ENCODE results near the gene LRRC25. TPM values are rescaled to one million over a fixed set of nuclear protein-coding genes. Genes with fewer than 3 reads are reported as not detected.
A peak's percentile ranks its signal among the peaks of the same experiment; 100 is the strongest.

LRRC25 gene
- total and polyA plus RNA-seq, 11 donors: 0.83 to 33.0 (median 2.8) TPM

- Histone ChIP-seq H3K4me3 (no peak overlapping the region), H3K4me1 (peaks cover 0 to 21% (median 11%) of the 10 kb centered on the region in 12 donors), H3K36me3 (no peaks in the 10 kb centered on the region), H3K27ac (peak overlapping the region in 11 of 12 donors; percentile 3 to 85 (median 66)), H3K27me3 (no peaks in the 10 kb centered on the region), H3K9me3 (no peaks in the 10 kb centered on the region)
- TF ChIP-seq CTCF (IDR thresholded peaks at IDR 0.05): no peak
- no peak for TF ChIP-seq POLR2A (IDR thresholded peaks at IDR 0.05)
- 56 to 93% (median 78%) methylated on average over 2 to 3 of the region's 3 CpGs for WGBS, 4 donors
- intact Hi-C loops (cut with DNase I): loop anchor here in 1 of 10 donors (10.0 kb wide), 1 partner anchor 106 kb away; the partner anchor contains the start of gene IQCN
- ATAC-seq (no peak), DNase-seq (no peak)
Measured at GRCh38 chr19:18380843-18381242, 16.6 kb downstream of the LRRC25 start.

GRCh38 chr19:18379803-18380747, 17.3 kb downstream of the LRRC25 start:
- Histone ChIP-seq H3K36me3 (no peaks in the 10 kb centered on the region), H3K27me3 (no peaks in the 10 kb centered on the region), H3K4me3 (no peak overlapping the region), H3K4me1 (peaks cover 0 to 25% (median 11%) of the 10 kb centered on the region in 12 donors), H3K27ac (peak overlapping the region; percentile 3 to 85 (median 66)), H3K9me3 (no peaks in the 10 kb centered on the region)
- no peak for TF ChIP-seq POLR2A (IDR thresholded peaks at IDR 0.05)
- TF ChIP-seq CTCF (IDR thresholded peaks at IDR 0.05): no peak
- ATAC-seq (peak; percentile 79 to 93 (median 89)), DNase-seq (peak; percentile 85 to 92 (median 87))
- WGBS, 4 donors: 38 to 48% (median 41%) methylated on average over 22 of the region's 22 CpGs
- intact Hi-C loops (cut with DNase I): loop anchor here in 1 of 10 donors (10.0 kb wide), 1 partner anchor 105 kb away; the partner anchor contains the start of gene IQCN

- H3K4me1 ChIP-seq: peaks cover 0 to 53% (median 29%) of the 10 kb centered on the region in 12 donors
- H3K4me3 ChIP-seq: no peak overlapping the region
- no peak for TF ChIP-seq POLR2A (IDR thresholded peaks at IDR 0.05)
- TF ChIP-seq CTCF (IDR thresholded peaks at IDR 0.05): no peak
- H3K27me3 ChIP-seq: no peaks in the 10 kb centered on the region
- ATAC-seq: no peak
- no peaks in the 10 kb centered on the region for H3K36me3 ChIP-seq
- WGBS, 4 donors: 90 to 92% (median 90%) methylated on average over 6 of the region's 6 CpGs
- DNase-seq: no peak
- H3K9me3 ChIP-seq: no peaks in the 10 kb centered on the region
- intact Hi-C loops (cut with DNase I): no loop called here
- no peak overlapping the region for H3K27ac ChIP-seq
Measured at GRCh38 chr19:18377026-18377425, 20.4 kb downstream of the LRRC25 start.

Measured in heart left ventricle (tissue), 16 donors.